ENCODE data around the gene ACSF3. TPM values are rescaled to one million over a fixed set of nuclear protein-coding genes. Genes with fewer than 3 reads are reported as not detected.

Gene ACSF3
- total RNA-seq, 4 donors from 2014 or later, result 29.9 to 48.0 (median 40.3) TPM

GRCh38 chr16:89062389-89063345 lies 31.0 kb upstream of the ACSF3 start:
- no peaks in the 10 kb centered on the region for H3K9me3 ChIP-seq
- no peaks in the 10 kb centered on the region for H3K36me3 ChIP-seq
- no peak for DNase-seq (ENCODE audit: low spot score in 2 of 2)
- H3K4me1 ChIP-seq, result no peaks in the 10 kb centered on the region
- H3K4me3 ChIP-seq, result no peak overlapping the region
- H3K27ac ChIP-seq, result no peak overlapping the region
- H3K27me3 ChIP-seq, result peaks cover 0 to 43% of the 10 kb centered on the region in 2 donors
- TF ChIP-seq POLR2A (IDR thresholded peaks at IDR 0.05) (no peak), EP300 (IDR thresholded peaks at IDR 0.05) (no peak), CTCF (IDR thresholded peaks at IDR 0.05) (no peak)
- WGBS, 2 donors, result 85 to 89% methylated on average over 24 to 30 of the region's 30 CpGs

- Histone ChIP-seq H3K27ac (no peak overlapping the region), H3K27me3 (peaks cover 0 to 52% of the 10 kb centered on the region in 2 donors), H3K36me3 (no peaks in the 10 kb centered on the region), H3K4me3 (no peak overlapping the region), H3K9me3 (no peaks in the 10 kb centered on the region), H3K4me1 (no peaks in the 10 kb centered on the region)
- TF ChIP-seq POLR2A (IDR thresholded peaks at IDR 0.05), result no peak
- no peak for TF ChIP-seq CTCF (IDR thresholded peaks at IDR 0.05)
- no peak for TF ChIP-seq EP300 (IDR thresholded peaks at IDR 0.05)
- no peak for DNase-seq (ENCODE audit: low spot score in 2 of 2)
- 83 to 91% methylated on average over 14 to 16 of the region's 17 CpGs for WGBS, 2 donors
These were observed 29.8 kb upstream of the ACSF3 start for GRCh38 chr16:89063768-89064320.

- no peaks in the 10 kb centered on the region for H3K9me3 ChIP-seq
- H3K36me3 ChIP-seq, result no peaks in the 10 kb centered on the region
- 75 to 81% methylated on average over 28 to 32 of the region's 32 CpGs for WGBS, 2 donors
- no peak for TF ChIP-seq EP300 (IDR thresholded peaks at IDR 0.05)
- no peak for TF ChIP-seq POLR2A (IDR thresholded peaks at IDR 0.05)
- no peak for DNase-seq (ENCODE audit: low spot score in 2 of 2)
- H3K27me3 ChIP-seq, result peaks cover 0 to 49% of the 10 kb centered on the region in 2 donors
- no peak overlapping the region for H3K27ac ChIP-seq
- no peaks in the 10 kb centered on the region for H3K4me1 ChIP-seq
- H3K4me3 ChIP-seq, result no peak overlapping the region
These were observed 28.8 kb upstream of the ACSF3 start for GRCh38 chr16:89064606-89065457.

GRCh38 chr16:89065458-89065822 lies 28.2 kb upstream of the ACSF3 start:
- Histone ChIP-seq H3K4me3 (no peak overlapping the region), H3K4me1 (no peaks in the 10 kb centered on the region), H3K9me3 (no peaks in the 10 kb centered on the region), H3K36me3 (no peaks in the 10 kb centered on the region), H3K27ac (no peak overlapping the region), H3K27me3 (peaks cover 0 to 53% of the 10 kb centered on the region in 2 donors)
- no peak for DNase-seq (ENCODE audit: low spot score in 2 of 2)
- no peak for TF ChIP-seq EP300 (IDR thresholded peaks at IDR 0.05)
- TF ChIP-seq POLR2A (IDR thresholded peaks at IDR 0.05), result no peak
- TF ChIP-seq CTCF (IDR thresholded peaks at IDR 0.05), result no peak
- WGBS, 2 donors, result 83 to 87% methylated on average over 3 to 11 of the region's 11 CpGs

- no peak overlapping the region for H3K27ac ChIP-seq
- DNase-seq (ENCODE audit: low spot score in 2 of 2), result no peak
These were observed 26.9 kb upstream of the ACSF3 start for GRCh38 chr16:89066721-89067120.

More at GRCh38 chr16:89066721-89067120, 26.9 kb upstream of the ACSF3 start:
- 62% methylated on average over 18 to 21 of the region's 21 CpGs for WGBS, 2 donors
- H3K27me3 ChIP-seq, result peaks cover 0 to 62% of the 10 kb centered on the region in 2 donors
- H3K9me3 ChIP-seq, result no peaks in the 10 kb centered on the region
- H3K4me3 ChIP-seq, result no peak overlapping the region
- no peaks in the 10 kb centered on the region for H3K4me1 ChIP-seq
- TF ChIP-seq POLR2A (IDR thresholded peaks at IDR 0.05) (no peak), CTCF (IDR thresholded peaks at IDR 0.05) (no peak), EP300 (IDR thresholded peaks at IDR 0.05) (no peak)
- H3K36me3 ChIP-seq, result no peaks in the 10 kb centered on the region
